HG03565 (cell line): Measurements from ENCODE around the gene ALDH7A1.
A peak's percentile ranks its signal among the peaks of the same experiment; 100 is the strongest.
"Not testable (repeated sequence)": the region's sequence is repeated elsewhere in the genome, so short reads cannot be mapped to it uniquely, and the experiment has no call there.

Experiments used
- ATAC-seq: cut with Tn5 transposase; IDR thresholded peaks from one replicate; pipeline ENCODE4 v1.9.1; 2021; ENCODE audit warnings: mild to moderate bottlenecking, moderate library complexity; ENCODE audit not compliant: unreplicated experiment

The ALDH7A1 gene

DNA sequence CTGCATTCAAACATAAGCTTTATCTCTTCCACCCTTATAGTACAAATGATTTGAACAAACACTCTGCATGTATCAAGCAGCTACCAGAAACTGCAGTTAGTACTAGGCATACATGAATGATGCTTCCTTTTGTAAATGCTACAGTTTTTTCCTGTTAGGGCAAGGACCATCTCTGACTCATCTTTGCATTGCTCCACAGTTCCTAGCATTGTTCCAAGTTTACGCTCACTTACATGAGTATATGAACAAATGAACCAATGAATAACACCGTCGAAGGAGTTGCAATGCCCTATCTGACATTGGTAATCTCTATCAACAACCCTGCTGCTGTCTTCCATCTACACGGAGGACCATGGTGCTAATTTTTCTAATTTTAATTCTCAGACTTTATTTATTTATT is 2.1 kb upstream of the ALDH7A1 start:
- ATAC-seq = no peak

DNA sequence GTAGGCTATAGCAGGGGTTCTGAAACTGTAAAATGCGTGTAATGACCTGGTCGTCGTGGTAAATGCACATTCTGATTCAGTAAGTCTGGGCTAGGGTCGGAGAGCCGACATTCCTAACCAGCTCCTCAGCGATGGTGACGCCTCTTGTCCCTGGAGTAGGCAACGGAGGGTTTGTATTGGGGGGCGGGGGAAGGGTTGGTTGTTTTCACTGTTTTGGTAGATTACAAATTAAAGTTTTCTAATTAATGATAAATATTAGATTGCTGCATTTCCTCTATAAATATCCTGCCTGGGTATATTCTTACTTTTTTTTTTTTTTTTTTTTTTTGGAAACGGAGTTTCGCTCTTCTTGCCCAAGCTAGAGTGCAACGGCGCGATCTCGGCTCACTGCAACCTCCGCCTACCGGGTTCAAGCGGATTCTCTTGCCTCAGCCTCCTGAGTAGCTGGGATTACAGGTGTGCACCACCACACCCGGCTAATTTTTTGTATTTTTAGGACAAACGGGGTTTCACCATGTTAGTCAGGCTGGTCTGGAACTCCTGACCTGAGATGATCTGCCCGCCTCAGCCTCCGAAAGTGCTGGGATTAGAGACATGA is 566 bp upstream of the ALDH7A1 start:
- no peak for ATAC-seq

DNA sequence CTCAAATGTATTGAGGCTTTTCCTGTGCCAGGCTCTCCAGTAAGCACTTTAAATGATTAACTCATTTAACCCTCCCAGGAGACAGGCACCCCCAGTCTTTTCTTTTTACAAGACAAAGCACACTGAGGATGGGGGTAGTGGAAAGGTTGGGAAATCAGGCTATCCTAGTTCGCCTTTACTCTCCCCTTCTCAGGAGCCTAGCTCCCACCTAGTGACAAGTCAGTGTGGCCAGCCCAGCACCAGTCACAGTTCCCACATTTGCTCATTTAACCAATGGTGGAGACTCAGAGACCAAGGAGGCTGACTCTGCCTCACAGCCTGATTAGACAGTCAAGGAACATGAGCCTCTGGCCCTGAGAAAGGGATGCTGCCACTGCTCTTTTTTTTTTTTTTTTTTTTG is 3.5 kb downstream of the ALDH7A1 start:
- ATAC-seq = no peak

DNA sequence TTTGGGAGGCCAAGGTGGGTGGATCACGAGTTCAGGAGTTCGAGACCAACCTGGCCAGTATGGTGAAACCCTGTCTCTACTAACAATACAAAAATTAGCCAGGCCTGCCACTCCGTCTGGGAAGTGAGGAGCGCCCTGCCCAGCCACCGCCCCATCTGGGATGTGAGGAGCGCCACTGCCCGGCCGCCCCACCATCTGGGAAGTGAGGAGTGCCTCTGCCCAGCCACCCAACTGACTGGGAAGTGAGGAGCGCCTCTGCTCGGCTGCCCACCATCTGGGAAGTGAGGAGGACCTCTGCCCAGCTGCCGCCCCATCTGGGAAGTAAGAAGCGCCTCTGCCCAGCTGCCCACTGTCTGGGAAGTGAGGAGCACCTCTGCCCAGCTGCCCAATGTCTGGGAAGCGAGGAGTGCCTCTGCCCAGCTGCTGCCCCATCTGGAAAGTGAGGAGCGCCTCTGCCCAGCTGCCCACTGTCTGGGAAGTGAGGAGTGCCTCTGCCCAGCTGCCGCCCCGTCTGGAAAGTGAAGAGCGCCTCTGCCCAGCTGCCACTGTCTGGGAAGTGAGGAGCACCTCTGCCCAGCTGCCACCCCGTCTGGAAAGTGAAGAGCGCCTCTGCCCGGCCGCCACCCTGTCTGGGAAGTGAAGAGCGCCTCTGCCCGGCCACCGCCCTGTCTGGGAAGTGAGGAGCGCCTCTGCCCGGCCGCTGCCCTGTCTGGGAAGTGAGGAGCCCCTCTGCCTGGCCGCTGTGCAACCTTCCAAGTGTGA is 5.3 kb downstream of the ALDH7A1 start:
- ATAC-seq = no peak

DNA sequence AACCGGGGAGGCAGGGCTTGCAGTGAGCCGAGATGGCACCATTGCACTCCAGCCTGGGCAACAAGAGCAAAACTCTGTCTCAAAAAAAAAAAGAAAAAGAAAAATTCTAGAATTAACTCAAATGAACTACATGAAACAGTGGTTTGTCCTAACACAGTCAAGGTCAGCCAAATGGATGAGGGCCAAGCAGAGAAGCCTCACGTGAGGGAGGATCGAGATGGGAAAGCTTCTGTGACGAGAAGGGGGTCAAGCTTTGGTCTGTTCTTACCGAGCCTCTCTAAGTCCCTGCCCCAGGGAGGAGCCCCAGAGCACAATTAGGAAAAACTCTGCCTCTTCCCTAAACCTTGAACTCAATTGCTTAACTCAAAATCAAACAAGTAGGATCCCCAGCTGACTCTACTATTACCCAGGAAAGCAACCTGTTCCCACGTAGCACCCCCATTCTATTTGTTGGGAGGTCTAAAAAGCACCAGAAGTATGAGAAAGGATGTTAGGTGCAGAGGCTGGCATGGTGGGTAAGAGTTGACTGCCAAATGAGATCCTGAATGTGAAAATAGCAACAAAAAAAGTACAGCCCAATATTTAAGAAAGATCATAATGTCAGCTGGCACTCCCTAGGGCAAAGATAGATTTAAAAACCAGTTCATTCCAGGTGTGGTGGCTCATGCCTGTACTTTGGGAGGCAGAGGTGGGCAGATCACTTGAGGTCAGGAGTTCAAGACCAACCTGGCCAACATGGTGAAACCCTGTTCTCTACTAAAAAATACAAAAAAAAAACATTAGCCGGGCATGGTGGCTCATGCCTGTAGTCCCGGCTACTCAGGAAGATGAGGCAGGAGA is 7.2 kb downstream of the ALDH7A1 start:
- no peak for ATAC-seq

DNA sequence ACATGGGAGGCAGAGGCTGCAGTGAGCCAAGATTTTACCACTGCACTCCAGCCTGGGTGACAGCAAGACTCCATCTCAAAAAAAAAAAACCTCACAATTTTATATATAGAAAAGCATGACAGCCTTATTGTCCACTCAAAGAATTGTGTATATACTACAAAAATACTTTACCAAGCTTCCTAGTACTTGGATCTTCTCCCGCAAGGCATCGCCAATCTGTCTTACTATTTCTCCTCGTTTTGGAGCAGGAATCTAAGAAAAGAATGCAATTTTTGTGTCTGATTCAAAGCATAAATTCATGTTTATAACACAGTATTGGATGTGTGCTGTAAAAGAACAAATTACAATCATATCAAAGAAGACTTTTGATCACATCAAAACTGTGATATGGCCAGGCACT is 11.3 kb downstream of the ALDH7A1 start:
- no peak for ATAC-seq

DNA sequence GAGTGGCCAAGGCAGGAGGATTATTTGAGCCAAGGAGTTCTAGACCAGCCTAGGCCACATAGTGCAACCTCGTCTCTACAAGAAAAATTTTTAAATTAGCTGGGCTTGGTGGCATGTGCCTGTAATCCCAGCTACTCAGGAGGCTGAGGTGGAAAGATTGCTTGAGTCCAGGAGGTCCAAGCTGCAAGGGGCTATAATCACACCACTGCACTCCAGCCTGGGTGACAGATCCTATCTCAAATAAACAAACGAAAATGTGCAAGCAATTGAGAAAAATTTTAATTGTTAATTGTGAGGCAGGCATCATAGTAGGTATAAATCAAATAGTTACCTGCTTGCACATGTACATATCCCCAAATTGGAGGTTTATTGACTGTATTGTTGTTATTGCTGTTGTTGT is 15.3 kb downstream of the ALDH7A1 start:
- no peak for ATAC-seq

DNA sequence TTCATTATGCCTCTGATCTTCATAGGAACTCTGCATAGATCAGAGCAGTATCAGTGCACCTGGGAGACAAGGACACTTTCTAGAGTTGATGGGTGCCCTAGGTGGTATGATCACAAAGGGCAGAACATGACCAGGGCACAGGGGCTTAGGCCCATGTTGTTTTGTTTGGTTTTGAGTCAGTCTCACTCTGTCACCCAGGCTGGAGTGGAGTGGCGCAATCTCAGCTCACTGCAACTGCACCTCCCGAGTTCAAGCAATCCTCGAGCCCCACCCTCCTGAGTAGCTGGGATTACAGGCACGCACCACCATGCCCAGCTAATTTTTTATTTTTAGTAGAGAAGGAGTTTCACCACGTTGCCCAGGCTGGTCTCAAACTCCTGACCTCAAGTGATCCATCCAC is 17.6 kb downstream of the ALDH7A1 start:
- no peak for ATAC-seq

DNA sequence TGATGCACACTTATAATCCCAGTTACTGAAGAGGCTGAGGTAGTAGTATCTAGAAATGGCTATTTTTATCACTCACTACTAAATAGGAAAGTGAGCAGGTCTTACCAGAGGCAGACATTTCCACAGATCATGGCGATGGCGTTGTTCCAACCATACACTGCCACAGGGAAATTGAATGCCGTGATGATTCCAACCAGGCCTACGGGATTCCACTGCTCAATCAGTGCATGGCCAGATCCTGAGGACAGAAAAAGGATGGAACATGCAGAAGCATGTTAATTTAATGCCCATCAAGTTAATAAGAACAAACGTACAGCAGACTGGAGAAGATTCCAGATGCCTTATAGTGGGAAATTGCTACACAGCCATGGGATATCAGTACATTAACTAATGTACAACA is 18.0 kb downstream of the ALDH7A1 start:
- ATAC-seq = no peak

DNA sequence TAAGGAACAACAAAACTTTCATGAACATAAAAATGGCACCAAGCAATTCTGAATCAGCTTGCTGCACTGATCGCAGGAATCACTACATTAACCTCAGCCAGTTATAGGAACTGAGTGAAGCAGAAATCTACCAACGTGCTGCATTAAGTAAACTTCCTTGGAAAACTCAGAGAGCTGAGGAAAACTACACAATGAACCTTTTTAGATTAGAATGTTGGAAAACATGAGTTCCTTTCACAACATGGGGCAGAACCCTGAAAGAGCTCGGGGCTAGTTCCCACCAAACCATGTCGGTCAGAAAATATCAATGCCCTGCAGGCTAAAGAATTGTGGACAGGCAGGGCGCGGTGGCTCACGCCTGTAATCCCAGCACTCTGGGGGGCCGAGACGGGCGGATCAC is 19.4 kb downstream of the ALDH7A1 start:
- ATAC-seq = no peak

DNA sequence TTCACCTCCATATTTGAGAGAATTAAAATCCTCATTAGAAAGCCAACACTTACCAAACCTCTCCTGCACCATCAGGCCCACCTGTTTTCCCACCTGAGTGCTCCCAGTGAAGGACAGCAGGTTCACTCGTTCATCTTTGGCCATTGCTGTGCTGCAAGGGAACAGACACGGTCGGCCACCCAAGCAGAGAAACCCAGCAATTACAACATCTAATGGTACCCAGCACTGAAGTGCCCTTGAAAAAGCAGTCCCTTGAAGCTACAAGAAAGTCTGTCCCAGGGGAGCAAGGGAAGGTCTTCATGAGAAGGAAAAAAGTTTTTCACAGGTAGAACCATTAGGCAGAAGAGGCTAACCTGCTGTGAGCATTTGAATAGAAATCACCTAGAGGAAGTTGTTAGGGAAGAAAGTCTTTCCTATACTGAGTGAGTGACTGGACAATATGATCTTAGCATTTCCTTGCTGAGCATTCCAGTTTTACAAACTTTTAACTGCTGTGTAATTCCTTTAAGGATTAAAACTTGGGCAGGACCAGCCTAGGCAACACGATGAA is 26.7 kb downstream of the ALDH7A1 start:
- no peak for ATAC-seq

DNA sequence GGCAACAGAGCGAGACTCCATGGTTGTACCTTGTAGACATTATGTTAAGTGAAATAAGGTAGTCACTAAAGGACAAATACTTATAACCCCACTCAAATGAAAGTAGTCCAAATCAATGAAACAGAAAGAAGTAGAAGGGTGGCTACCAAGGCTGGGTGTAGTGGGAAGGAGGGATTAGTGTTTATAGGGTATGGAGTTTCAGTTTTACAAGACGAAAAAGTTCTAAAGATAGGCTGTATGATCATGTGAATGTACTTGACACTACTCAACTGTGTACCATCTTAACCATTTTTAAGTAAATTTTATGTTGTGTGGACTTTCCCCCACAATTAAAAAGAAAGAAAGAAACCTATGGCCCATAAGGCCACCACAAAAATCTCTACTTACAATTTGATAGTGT is 32.2 kb downstream of the ALDH7A1 start:
- ATAC-seq = peak; percentile 92

DNA sequence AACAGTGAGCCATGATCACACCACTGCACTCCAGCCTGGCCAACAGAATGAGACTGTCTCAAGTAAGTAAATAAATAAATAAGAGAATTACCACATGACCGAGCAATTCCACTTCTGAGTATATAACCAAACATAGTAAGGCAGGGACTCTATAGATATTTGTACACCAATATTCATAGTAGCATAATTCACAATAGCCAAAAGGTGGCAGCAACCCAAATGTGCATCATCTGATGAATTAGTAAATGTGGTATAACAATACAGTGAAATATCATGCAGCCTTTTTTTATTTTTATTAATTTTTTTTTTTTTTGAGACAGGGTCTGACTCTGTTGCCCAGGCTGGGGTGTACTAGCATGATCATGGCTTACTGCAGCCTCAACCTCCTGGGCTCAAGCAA is 33.1 kb downstream of the ALDH7A1 start:
- ATAC-seq = no peak

DNA sequence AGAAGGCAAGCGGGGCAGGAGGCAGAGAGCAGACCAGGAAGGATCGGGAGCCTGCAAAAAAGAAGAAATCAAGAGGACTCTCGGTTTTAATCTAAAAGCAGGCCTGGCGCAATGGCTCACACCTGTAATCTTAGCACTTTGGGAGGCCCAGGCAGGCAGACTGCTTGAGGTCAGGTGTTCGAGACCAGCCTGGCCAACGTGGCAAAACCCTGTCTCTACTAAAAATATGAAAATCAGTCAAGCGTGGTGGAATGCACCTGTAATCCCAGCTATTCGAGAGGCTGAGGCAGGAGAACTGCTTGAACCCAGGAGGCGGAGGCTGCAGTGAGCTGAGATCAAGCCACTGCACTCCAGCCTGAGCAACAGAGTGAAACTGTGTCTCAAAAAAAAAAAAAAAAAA is 39.9 kb downstream of the ALDH7A1 start:
- not testable (repeated sequence) for ATAC-seq

DNA sequence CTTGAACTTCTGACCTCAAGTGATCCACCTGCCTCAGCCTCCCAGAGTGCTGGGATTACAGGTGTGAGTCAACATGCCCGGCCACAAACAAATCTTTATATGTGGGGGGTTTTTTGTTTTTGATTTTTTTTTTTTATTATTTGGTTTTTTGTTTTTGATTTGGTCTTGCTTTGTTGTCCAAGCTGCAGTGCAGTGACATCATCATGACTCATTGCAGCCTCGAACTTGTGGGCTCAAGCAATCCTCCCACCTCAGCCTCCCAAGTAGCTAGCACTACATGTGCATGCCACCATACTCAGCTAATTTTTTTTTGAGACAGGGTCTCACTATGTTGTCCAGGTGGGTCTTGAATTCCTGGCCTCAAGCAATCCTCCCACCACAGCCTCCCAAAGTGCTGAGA is 42.4 kb downstream of the ALDH7A1 start:
- ATAC-seq = no peak

DNA sequence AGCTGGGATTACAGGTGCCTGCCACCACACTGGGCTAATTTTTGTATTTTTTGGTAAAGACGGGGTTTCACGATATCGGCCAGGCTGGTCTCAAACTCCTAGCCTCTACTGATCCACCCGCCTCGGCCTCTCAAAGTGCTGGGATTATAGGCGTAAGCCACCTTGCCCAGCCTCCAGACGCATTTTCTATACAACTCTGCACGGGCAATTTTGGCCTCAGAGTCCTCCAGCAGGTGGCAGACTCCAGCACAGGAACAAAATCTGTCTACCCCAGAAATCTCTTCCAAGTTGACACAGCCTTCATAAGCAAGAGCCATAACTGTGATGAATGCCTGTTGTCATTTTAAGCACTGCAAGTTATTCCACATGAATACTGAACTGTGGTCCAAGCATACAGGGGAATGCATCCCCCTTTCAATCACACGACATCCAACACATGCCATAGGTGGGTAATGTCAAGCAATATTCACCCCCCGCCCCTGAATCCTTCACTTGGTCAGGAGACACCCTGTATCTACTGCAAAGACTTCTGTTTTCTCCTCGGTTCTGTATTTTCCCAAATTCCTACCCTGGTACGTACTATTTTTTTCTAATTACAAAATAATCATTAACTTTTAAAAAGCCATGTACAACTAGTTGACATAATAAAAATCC is 50.8 kb downstream of the ALDH7A1 start:
- peak; percentile 80 for ATAC-seq

DNA sequence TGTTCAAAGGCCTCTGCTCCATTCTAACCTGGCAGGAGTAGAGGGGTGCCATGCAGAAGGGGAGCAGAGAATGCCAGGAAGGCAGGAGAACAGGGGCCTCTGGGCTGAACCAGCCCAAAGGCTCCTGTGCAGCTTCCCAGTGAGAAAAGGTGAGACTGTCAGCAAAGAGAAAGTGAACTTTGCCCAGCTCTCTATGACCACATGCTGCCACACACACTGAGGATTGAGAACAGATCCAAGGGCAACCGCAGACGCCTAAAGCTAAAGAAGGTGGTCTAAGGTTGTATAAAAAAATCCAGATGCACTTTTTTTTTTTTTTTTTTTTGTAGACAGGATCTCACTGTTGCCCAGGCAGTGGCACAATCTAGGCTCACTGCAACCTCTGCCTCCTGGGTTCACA is 51.4 kb downstream of the ALDH7A1 start:
- ATAC-seq = no peak

DNA sequence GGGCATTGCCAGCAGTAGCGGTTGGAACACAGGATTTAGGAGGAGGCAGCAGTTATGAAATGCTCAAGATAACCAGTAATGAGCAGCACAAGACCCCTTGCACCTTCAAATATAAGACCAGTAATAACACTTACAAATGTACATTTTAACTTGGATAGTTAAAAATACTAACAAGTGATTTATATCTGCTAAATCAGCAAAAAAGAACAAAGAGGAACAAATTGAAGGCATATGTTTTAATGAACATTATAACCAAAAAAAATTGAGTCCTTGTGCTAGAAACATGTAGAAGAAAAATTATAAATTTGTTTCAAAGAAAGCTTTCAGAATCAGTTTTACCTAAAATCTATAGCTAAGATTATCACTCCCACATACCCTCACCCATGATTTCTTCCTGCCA is 52.0 kb downstream of the ALDH7A1 start:
- ATAC-seq = no peak

DNA sequence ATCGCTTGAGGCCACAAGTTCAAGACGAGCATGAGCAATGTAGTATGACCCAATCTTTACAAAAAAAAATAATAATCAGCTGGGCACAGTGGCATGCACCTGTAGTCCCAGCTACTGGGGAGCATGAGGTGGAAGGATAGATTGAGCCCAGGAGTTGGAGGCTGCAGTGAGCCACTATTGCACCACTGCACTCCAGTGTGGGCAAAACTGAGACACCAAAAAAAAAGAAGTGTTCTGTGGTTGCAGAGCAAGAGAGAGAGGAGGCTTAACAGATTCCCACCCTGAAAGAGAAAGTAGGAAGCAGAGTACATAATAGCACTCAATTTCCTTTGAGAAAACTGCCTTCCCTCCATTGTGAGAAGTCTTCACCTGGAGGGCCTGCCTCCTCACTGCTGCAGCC is 52.6 kb downstream of the ALDH7A1 start:
- no peak for ATAC-seq

DNA sequence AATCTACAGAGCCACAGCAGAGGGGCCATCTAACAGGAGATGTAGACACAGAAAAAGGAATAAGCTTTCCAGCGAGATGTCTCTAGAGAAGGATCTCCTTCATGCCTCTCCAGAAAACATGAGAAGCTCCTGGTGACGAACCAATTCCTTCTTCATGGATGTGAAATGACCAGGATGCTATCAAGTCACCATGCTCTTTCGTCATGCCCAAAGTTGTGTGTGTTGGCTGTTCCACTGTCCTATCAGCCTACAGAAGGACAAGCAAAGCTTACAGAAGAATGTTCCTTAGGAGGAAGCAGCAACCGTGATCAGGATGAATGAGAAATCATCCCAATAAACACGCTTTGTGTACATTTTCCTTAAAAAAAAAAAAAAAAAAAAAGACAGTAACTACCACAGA is 54.4 kb downstream of the ALDH7A1 start:
- ATAC-seq = no peak

DNA sequence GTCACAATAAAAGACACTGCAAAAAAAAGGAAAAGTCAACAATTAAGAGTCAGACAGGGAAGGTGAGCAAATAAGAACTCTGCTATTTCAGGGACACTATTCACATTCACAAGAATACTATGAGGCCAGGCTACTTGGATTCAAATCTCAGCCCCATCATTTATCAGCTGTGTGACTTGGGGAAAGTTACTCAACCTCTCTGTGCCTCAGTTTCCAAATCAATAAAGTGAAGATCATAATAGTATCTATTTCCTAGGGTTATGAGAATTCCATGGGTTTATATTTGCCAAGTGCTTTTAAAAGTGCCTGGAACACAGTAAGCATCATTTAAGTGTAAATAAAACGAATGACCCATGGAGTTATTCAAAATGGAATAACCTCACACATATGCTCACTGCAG is 56.4 kb downstream of the ALDH7A1 start:
- ATAC-seq = no peak
